IMR-90 (cell line): ENCODE data around the gene MCRIP2. TPM values are rescaled to one million over a fixed set of nuclear protein-coding genes. Genes with fewer than 3 reads are reported as not detected.

Experiments
- ATAC-seq: fragments of 200-7000 bp; cut with Tn5 transposase; 2 replicates; pipeline ENCODE4 v1.9.1; 2020; ENCODE audit warnings: low read depth, mild to moderate bottlenecking, moderate library complexity
- BruUV-seq: library from RNA; stranded (reverse); fragments of 400-500 nt; replicated peaks from 2 replicates; lab custom pipeline; 2021; lab: Mats Ljungman, UMichigan
- CTCF ChIA-PET: fragments of 300-600 bp; formaldehyde crosslinking; extraction: SDS; loops from one replicate; lab custom pipeline; 2021; ENCODE audit warnings: antibody characterized with exemption; lab: Yijun Ruan, JAX
- POLR2A ChIA-PET: fragments of 300-600 bp; sonication (Branson Sonifier 250); formaldehyde crosslinking; loops from one replicate; lab custom pipeline; 2022; ENCODE audit warnings: antibody characterized with exemption; ENCODE audit not compliant: unreplicated experiment; lab: Charles Lee
- DNase-seq: peaks from one replicate; pipeline ENCODE4 v3.0.0; 2013
- H2AFZ ChIP-seq: replicated peaks from 2 replicates; pipeline ENCODE3; 2013; ENCODE audit warnings: low read length, mild to moderate bottlenecking; ENCODE audit not compliant: poor library complexity
- H2AK5ac ChIP-seq: 2 replicates; pipeline ENCODE4 v1.6.1; 2013; ENCODE audit warnings: low read depth, low read length, inconsistent platforms
- H2AK9ac ChIP-seq: replicated peaks from 2 replicates; pipeline ENCODE3; 2013; ENCODE audit warnings: mild to moderate bottlenecking, low read depth, low read length, moderate library complexity; ENCODE audit not compliant: poor library complexity
- H2BK120ac ChIP-seq: 2 replicates; pipeline ENCODE4 v1.6.1; 2013; ENCODE audit warnings: low read depth, low read length, inconsistent platforms
- H2BK15ac ChIP-seq: 3 replicates; pipeline ENCODE4 v1.6.1; 2013; ENCODE audit warnings: low read depth, low read length, inconsistent platforms
- H2BK20ac ChIP-seq: 2 replicates; pipeline ENCODE4 v1.6.1; 2013; ENCODE audit warnings: low read depth, mild to moderate bottlenecking, inconsistent platforms, low read length, moderate library complexity
- H2BK5ac ChIP-seq: 2 replicates; pipeline ENCODE4 v1.6.1; 2013; ENCODE audit warnings: mild to moderate bottlenecking, low read depth, low read length, inconsistent platforms; ENCODE audit not compliant: poor library complexity, severe bottlenecking
- H3K14ac ChIP-seq: replicated peaks from 2 replicates; pipeline ENCODE4 v1.6.1; 2013; ENCODE audit warnings: low read depth, low read length, inconsistent platforms
- H3K18ac ChIP-seq: 2 replicates; pipeline ENCODE4 v1.6.1; 2013; ENCODE audit warnings: low read depth, low read length, control low read depth
- H3K23ac ChIP-seq: 2 replicates; pipeline ENCODE4 v1.6.1; 2013; ENCODE audit warnings: low read depth, low read length, inconsistent platforms
- H3K27ac ChIP-seq: 2 replicates; pipeline ENCODE4 v1.5.1; 2013; ENCODE audit warnings: mild to moderate bottlenecking, control low read depth, low read length; ENCODE audit not compliant: insufficient read depth
- H3K27me3 ChIP-seq: 2 replicates; pipeline ENCODE4 v1.6.1; 2013; ENCODE audit warnings: low read length; ENCODE audit not compliant: control insufficient read depth, insufficient read depth
- H3K36me3 ChIP-seq: 2 replicates; pipeline ENCODE4 v1.6.1; 2013; ENCODE audit warnings: low read length, mixed read lengths; ENCODE audit not compliant: control insufficient read depth, insufficient read depth
- H3K4ac ChIP-seq: 2 replicates; pipeline ENCODE4 v1.6.1; 2013; ENCODE audit warnings: low read depth, low read length, inconsistent platforms
- H3K4me1 ChIP-seq: 2 replicates; pipeline ENCODE4 v1.6.1; 2013; ENCODE audit warnings: low read length, mixed read lengths; ENCODE audit not compliant: control insufficient read depth, insufficient read depth
- H3K4me2 ChIP-seq: 2 replicates; pipeline ENCODE4 v1.6.1; 2013; ENCODE audit warnings: low read depth, mild to moderate bottlenecking, control low read depth, low read length, moderate library complexity
- H3K4me3 ChIP-seq: 2 replicates; pipeline ENCODE4 v1.5.1; 2013; ENCODE audit warnings: low read depth, mild to moderate bottlenecking, control low read depth, low read length, moderate library complexity; ENCODE audit not compliant: insufficient read depth
- H3K56ac ChIP-seq: 2 replicates; pipeline ENCODE4 v1.6.1; 2013; ENCODE audit warnings: low read length, inconsistent platforms; ENCODE audit not compliant: insufficient read depth; ENCODE audit errors: extremely low read depth
- H3K79me1 ChIP-seq, 2 experiments: 2 replicates each; pipeline ENCODE4 v1.6.1; 2013; ENCODE audit warnings: low read length in 2 of 2, inconsistent platforms in 1 of 2, low read depth in 1 of 2
- H3K9ac ChIP-seq: 2 replicates; pipeline ENCODE4 v1.6.1; 2013; ENCODE audit warnings: low read depth, low read length, control low read depth
- H3K9me1 ChIP-seq: 2 replicates; pipeline ENCODE4 v1.6.1; 2013; ENCODE audit warnings: low read length, inconsistent platforms; ENCODE audit not compliant: insufficient read depth
- H3K9me3 ChIP-seq: 2 replicates; pipeline ENCODE4 v1.6.1; 2013; ENCODE audit warnings: low read length; ENCODE audit not compliant: control insufficient read depth, insufficient read depth
- H4K20me1 ChIP-seq: 2 replicates; pipeline ENCODE4 v1.6.1; 2013; ENCODE audit warnings: low read length, inconsistent platforms; ENCODE audit not compliant: insufficient read depth
- H4K5ac ChIP-seq: 2 replicates; pipeline ENCODE4 v1.6.1; 2013; ENCODE audit warnings: mild to moderate bottlenecking, low read depth, low read length, control low read depth
- H4K8ac ChIP-seq, 2 experiments: 2 replicates each; pipeline ENCODE4 v1.6.1; 2013; ENCODE audit warnings: low read depth in 2 of 2, low read length in 2 of 2, control low read depth in 1 of 2, inconsistent platforms in 1 of 2
- H4K91ac ChIP-seq: 2 replicates; pipeline ENCODE4 v1.6.1; 2013; ENCODE audit warnings: low read depth, low read length, inconsistent platforms; ENCODE audit not compliant: insufficient read depth
- BHLHE40 ChIP-seq: fragments of 150-350 bp; IDR thresholded peaks from 2 replicates; pipeline ENCODE4 v1.6.1; 2016; ENCODE audit warnings: mild to moderate bottlenecking, low read depth, low read length
- CEBPB ChIP-seq: IDR thresholded peaks from 2 replicates; pipeline ENCODE4 v1.6.1; 2012; ENCODE audit warnings: low read depth, low read length, improper control_type of control experiment
- CHD1 ChIP-seq: IDR thresholded peaks from 2 replicates; pipeline ENCODE4 v1.6.1; 2012; ENCODE audit warnings: low read depth, low read length, improper control_type of control experiment
- CTCF ChIP-seq: conservative IDR thresholded peaks from 2 replicates; pipeline ENCODE4 v1.5.1; 2012; ENCODE audit warnings: mild to moderate bottlenecking, low read depth, low read length, improper control_type of control experiment
- ELK1 ChIP-seq: fragments of 150-350 bp; IDR thresholded peaks from 2 replicates; pipeline ENCODE4 v1.6.1; 2016; ENCODE audit warnings: low read depth, mild to moderate bottlenecking, low read length, moderate library complexity, borderline replicate concordance
- FOS ChIP-seq: fragments of 150-350 bp; IDR thresholded peaks from 2 replicates; pipeline ENCODE4 v1.6.1; 2016; ENCODE audit warnings: low read depth, low read length
- MAFK ChIP-seq: IDR thresholded peaks from 2 replicates; pipeline ENCODE4 v1.6.1; 2012; ENCODE audit warnings: low read depth, low read length, improper control_type of control experiment
- MAZ ChIP-seq: IDR thresholded peaks from 2 replicates; pipeline ENCODE4 v1.6.1; 2012; ENCODE audit warnings: low read depth, mild to moderate bottlenecking, low read length, improper control_type of control experiment, moderate library complexity, borderline replicate concordance
- MXI1 ChIP-seq: IDR thresholded peaks from 2 replicates; pipeline ENCODE4 v1.6.1; 2012; ENCODE audit warnings: low read depth, mild to moderate bottlenecking, low read length, moderate library complexity, borderline replicate concordance
- NFE2L2 ChIP-seq: fragments of 150-350 bp; IDR thresholded peaks from 2 replicates; pipeline ENCODE4 v1.6.1; 2016; ENCODE audit warnings: low read depth, mild to moderate bottlenecking, low read length
- POLR2A ChIP-seq: IDR thresholded peaks from 2 replicates; pipeline ENCODE4 v1.6.1; 2012; ENCODE audit warnings: mild to moderate bottlenecking, low read depth, low read length
- RAD21 ChIP-seq: IDR thresholded peaks from 2 replicates; pipeline ENCODE4 v1.6.1; 2012; ENCODE audit warnings: low read length, improper control_type of control experiment
- RCOR1 ChIP-seq: IDR thresholded peaks from 2 replicates; pipeline ENCODE4 v1.6.1; 2012; ENCODE audit warnings: mild to moderate bottlenecking, low read length, improper control_type of control experiment; ENCODE audit not compliant: insufficient replicate concordance
- RFX5 ChIP-seq: IDR thresholded peaks from 2 replicates; pipeline ENCODE4 v1.8.0; 2012; ENCODE audit warnings: low read depth, mild to moderate bottlenecking, low read length, moderate library complexity
- SMC3 ChIP-seq: fragments of 150-350 bp; IDR thresholded peaks from 2 replicates; pipeline ENCODE4 v1.6.1; 2016; ENCODE audit warnings: low read depth, mild to moderate bottlenecking, antibody characterized with exemption, low read length, moderate library complexity
- USF2 ChIP-seq: fragments of 150-350 bp; IDR thresholded peaks from 2 replicates; pipeline ENCODE4 v1.6.1; 2017; ENCODE audit warnings: mild to moderate bottlenecking, antibody characterized with exemption, low read length, low read depth
- WGBS, 2 experiments: methylation state at CpG; one replicate each; pipeline versions ENCODE4 v1.1.5 to v1.1.7; 2013; ENCODE audit warnings: missing lambda C conversion rate in 2 of 2; ENCODE audit not compliant: insufficient read length in 1 of 2; ENCODE audit errors: extremely low coverage in 2 of 2; 5-methylcytosine and 5-hydroxymethylcytosine counted together
- dilution Hi-C: fragments of 300-500 bp; cut with HindIII; formaldehyde crosslinking; loops from one replicate; pipeline ENCODE4 v1.14.3; 2018; ENCODE audit warnings: low sequenced_read_pairs; ENCODE audit not compliant: unreplicated experiment
- in situ Hi-C: fragments of 300-500 bp; cut with MboI; formaldehyde crosslinking; loops from 3 replicates; pipeline ENCODE4 v1.14.3; 2019; ENCODE audit warnings: low sequenced_read_pairs, inconsistent platforms, mixed read lengths
- intact Hi-C: fragments of 100-400 bp; cut with micrococcal nuclease; formaldehyde crosslinking; loops from 2 replicates; pipeline ENCODE4 v1.10.0; 2022
- polyA plus RNA-seq, 3 experiments: library from polyadenylated mRNA; depleted of rRNA; stranded (reverse); fragments of >200 nt; gene quantifications; 2 replicates each; pipeline ENCODE4 v1.2.3, GENCODE V29; 2012; ENCODE audit warnings: low replicate concordance in 1 of 3
- total RNA-seq: library from RNA; depleted of rRNA; stranded (reverse); fragments of >200 nt; gene quantifications from 2 replicates; pipeline ENCODE4 v1.2.3, GENCODE V29; 2012

MCRIP2 gene
- total and polyA plus RNA-seq, 2 of the 4 experiments (the other 2 are of a cell fraction), result 6.3 to 19.6 TPM

GRCh38 chr16:657487-657886 is 15.9 kb downstream of the MCRIP2 start:
- dilution Hi-C loops, result no loop called here
- WGBS, 2 experiments, result 90% methylated on average over 5 of the region's 22 CpGs; no CpG with 5 or more reads in 1 of the 2 experiments

More at GRCh38 chr16:657487-657886, 15.9 kb downstream of the MCRIP2 start:
- Histone ChIP-seq H2BK5ac (no peak overlapping the region), H3K56ac (no peak overlapping the region), H3K4me2 (no peak overlapping the region), H2BK15ac (no peak overlapping the region), H3K27ac (no peak overlapping the region), H3K9me1 (no peaks in the 10 kb centered on the region), H2BK120ac (no peak overlapping the region), H3K23ac (no peak overlapping the region), H3K9me3 (no peaks in the 10 kb centered on the region), H3K4me3 (no peak overlapping the region), H3K36me3 (peaks cover 4% of the 10 kb centered on the region), H3K4me1 (peaks cover 5% of the 10 kb centered on the region), H4K91ac (no peak overlapping the region), H2AK5ac (no peak overlapping the region), H4K20me1 (no peaks in the 10 kb centered on the region), H4K8ac (no peak overlapping the region), H3K4ac (no peak overlapping the region), H2AFZ (no peak overlapping the region), H3K9ac (no peak overlapping the region), H3K79me1 (no peaks in the 10 kb centered on the region; a peak in 1 of 4 replicates), H2BK20ac (no peak overlapping the region), H3K14ac (no peak overlapping the region), H4K5ac (no peak overlapping the region), H2AK9ac (no peak overlapping the region), H3K27me3 (no peaks in the 10 kb centered on the region), H3K18ac (no peak overlapping the region)
- in situ Hi-C loops, result no loop called here
- TF ChIP-seq CHD1 (no peak), ELK1 (no peak), BHLHE40 (no peak), SMC3 (no peak), MAFK (no peak), RCOR1 (no peak), CTCF (no peak), MAZ (no peak), POLR2A (no peak), RAD21 (no peak), FOS (no peak), CEBPB (no peak), RFX5 (no peak), MXI1 (no peak), NFE2L2 (no peak), USF2 (no peak)
- ATAC-seq, result no peak
- CTCF ChIA-PET, result no interaction called here
- POLR2A ChIA-PET, result no interaction called here
- no TSS peak for BruUV-seq
- no peak for DNase-seq
- intact Hi-C loops, result no loop called here
